BJ (cell line): ENCODE results near the gene CAMK1. TPM values are rescaled to one million over a fixed set of nuclear protein-coding genes. Genes with fewer than 3 reads are reported as not detected.

Experiments
- CTCF ChIA-PET: fragments of 350-600 bp; formaldehyde crosslinking; extraction: SDS; loops from one replicate; lab custom pipeline; 2021; ENCODE audit warnings: antibody characterized with exemption, inconsistent platforms; lab: Yijun Ruan, JAX
- POLR2A ChIA-PET: fragments of 300-600 bp; sonication (Branson Sonifier 250); formaldehyde crosslinking; extraction: SDS; loops from one replicate; lab custom pipeline; 2021; ENCODE audit warnings: antibody characterized with exemption; lab: Charles Lee
- DNase-seq: peaks from one replicate; pipeline ENCODE4 v3.0.0-alpha.2; 2011; ENCODE audit warnings: low read depth
- H3K27me3 ChIP-seq: 2 replicates; pipeline ENCODE4 v1.6.0; 2011; ENCODE audit warnings: low read length; ENCODE audit not compliant: control insufficient read depth, insufficient read depth
- H3K36me3 ChIP-seq: 2 replicates; pipeline ENCODE4 v1.5.1; 2011; ENCODE audit warnings: low read length; ENCODE audit not compliant: control insufficient read depth, insufficient read depth
- H3K4me3 ChIP-seq: 2 replicates; pipeline ENCODE4 v1.5.1; 2011; ENCODE audit warnings: low read depth, mild to moderate bottlenecking, control low read depth, low read length
- polyA plus RNA-seq: library from polyadenylated mRNA; depleted of rRNA; stranded (reverse); fragments of >200 nt; gene quantifications from 2 replicates; pipeline ENCODE4 v1.2.3, GENCODE V29; 2011
- TF ChIP-seq, protein P1 (sequence below): IDR thresholded peaks from 2 replicates; pipeline ENCODE4 v1.5.1; 2011; ENCODE audit warnings: low read depth, mild to moderate bottlenecking, control low read depth, inconsistent platforms, low read length, moderate library complexity; ENCODE audit not compliant: insufficient read depth

Gene CAMK1
- polyA plus RNA-seq, 1 experiment: 32.6 TPM

DNA sequence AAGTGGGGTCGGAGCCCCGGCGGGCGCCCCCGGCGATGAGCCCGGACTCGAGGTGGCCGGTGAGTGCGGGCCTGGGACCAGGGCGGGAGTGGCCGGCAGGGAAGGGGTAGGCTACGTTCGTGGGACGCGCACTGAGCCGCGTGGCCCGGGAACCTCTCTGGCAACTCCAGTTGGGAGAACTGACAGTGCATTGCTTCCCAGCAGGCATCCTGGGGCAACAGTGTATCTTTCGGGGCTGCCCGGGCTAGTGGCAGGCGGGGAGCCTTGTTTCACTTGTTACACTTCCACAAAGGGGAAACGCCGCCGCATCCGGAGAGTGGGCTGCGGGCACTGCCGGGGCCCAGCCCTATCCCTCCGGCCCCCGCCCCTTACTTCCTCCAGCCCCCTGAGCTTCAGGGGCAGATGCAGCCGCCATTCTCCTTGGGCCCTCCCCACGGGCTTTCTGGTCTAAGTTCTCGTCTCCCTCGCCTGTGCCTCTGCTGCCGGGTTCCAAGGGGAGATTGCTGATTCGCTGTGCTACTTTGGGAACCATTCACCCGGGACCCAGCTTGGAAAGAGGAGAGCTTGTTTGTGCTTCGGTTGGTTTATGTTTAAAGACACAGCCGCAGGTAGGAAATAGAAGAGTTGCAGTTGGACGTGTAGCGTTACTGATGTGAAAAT is 37.5 kb downstream of the CAMK1 start:
- POLR2A ChIA-PET: interaction anchor here (0.7 kb wide), 1 partner anchor 22 kb away, joined by 3 read pairs; no protein-coding TSS in a partner anchor
- peaks cover 14% of the 10 kb centered on the region for H3K36me3 ChIP-seq
- no peak for DNase-seq
- peak overlapping the region; percentile 93 for H3K4me3 ChIP-seq
- CTCF ChIA-PET: interaction anchor here (0.6 to 4.5 kb wide), 4 partner anchors 17 to 379 kb away, joined by 3 to 22 read pairs (median 3); partner anchors contain the start of gene OGG1
- H3K27me3 ChIP-seq: no peaks in the 10 kb centered on the region
- TF ChIP-seq, protein P1, sequence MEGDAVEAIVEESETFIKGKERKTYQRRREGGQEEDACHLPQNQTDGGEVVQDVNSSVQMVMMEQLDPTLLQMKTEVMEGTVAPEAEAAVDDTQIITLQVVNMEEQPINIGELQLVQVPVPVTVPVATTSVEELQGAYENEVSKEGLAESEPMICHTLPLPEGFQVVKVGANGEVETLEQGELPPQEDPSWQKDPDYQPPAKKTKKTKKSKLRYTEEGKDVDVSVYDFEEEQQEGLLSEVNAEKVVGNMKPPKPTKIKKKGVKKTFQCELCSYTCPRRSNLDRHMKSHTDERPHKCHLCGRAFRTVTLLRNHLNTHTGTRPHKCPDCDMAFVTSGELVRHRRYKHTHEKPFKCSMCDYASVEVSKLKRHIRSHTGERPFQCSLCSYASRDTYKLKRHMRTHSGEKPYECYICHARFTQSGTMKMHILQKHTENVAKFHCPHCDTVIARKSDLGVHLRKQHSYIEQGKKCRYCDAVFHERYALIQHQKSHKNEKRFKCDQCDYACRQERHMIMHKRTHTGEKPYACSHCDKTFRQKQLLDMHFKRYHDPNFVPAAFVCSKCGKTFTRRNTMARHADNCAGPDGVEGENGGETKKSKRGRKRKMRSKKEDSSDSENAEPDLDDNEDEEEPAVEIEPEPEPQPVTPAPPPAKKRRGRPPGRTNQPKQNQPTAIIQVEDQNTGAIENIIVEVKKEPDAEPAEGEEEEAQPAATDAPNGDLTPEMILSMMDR: no peak

DNA sequence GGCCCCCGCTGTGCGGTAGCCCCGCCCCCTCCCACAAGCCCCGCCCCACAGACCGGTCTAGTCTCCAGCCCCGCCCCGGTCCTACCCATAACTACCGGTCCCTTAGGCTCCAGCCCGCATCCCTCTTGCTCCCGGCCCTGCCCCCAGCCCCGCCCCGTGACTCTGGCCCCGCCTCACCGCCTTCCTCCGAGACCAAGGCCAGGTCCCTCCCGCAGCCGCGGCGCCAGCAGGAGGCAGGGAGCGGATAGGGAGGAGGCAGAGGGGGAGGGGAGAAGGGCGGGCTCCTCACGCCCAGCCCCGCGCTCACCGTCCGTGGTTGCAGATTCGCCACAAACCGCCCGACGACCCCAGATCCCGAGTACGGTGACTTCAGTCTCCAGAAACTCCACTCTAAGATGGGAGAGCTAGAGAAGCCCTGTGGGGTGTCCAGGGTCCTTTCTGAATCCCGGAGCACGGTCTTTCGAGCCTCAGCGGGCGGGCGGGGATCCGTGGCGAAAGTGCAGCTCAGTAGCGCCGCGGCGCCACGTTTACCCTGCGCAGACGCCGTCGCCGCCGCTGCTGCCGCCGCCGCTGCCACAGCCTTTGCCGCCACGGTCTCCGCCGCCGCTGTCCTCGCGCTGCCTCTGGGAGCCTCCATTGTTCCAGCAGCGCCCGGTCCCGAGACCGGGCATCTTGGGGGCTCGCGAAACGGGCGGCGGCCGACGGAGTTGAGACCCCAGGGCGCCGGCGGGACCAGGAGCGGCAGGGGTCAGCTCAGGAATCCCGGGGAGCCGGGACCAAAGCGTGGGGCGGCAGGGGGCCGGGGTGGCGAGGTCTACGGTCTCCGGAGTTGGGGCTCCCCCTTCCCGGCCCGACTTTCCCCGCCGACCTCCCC is 38.3 kb downstream of the CAMK1 start, which contains the start of gene BRPF1:
Gene BRPF1 (plus strand): TSS at position 530 of the 874 bp plus-strand sequence. CDS start 2,406 bp downstream, outside the sequence.
- peaks cover 11% of the 10 kb centered on the region for H3K36me3 ChIP-seq
- no peaks in the 10 kb centered on the region for H3K27me3 ChIP-seq
- DNase-seq: peak; percentile 94
- ChIA-PET POLR2A (interaction anchor here (0.9 kb wide), 1 partner anchor 73 kb away, joined by 3 read pairs; no protein-coding TSS in a partner anchor), CTCF (interaction anchor here (0.6 to 4.5 kb wide), 2 partner anchors 16 to 227 kb away, joined by 3 to 22 read pairs; no protein-coding TSS in a partner anchor)
- peak within 1 kb of the TSS; percentile 93 for H3K4me3 ChIP-seq
- TF ChIP-seq, protein P1: peak; percentile 39; the same call in 1 of the 2 replicates

DNA sequence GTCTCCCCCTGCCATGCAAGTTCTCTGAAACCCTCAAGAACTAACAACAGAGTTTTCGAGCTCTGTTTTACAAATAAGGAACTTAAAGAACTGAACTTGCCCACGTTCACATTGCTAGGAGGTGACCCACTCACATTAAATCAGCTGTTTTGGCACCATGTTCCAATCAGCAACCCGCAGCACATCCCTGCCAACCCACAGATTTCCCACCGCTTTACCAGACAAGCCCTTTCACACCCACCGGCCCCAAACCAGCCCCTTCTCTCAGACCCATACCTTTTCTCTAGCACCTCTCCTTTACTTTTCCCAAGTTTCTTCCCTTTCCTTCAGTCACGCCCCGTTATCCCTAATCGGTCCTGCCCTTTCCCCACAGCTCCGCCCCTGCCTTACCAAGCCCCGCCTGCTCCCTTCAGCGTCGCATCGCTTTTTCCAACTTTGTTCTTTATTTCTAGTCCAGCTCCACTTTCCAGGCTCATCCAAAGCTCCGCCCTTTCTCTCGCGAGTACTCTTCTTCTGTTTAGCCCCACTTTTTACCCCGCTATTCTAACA is 39.0 kb downstream of the CAMK1 start:
- CTCF ChIA-PET: interaction anchor here (1.0 to 4.5 kb wide), 2 partner anchors 12 to 15 kb away, joined by 3 to 22 read pairs; no protein-coding TSS in a partner anchor
- DNase-seq: no peak
- TF ChIP-seq, protein P1: no peak
- Histone ChIP-seq H3K36me3 (peaks cover 8% of the 10 kb centered on the region), H3K27me3 (no peaks in the 10 kb centered on the region), H3K4me3 (peak overlapping the region; percentile 46)
- POLR2A ChIA-PET: interaction anchor here (0.9 kb wide), 1 partner anchor 74 kb away, joined by 3 read pairs; no protein-coding TSS in a partner anchor

DNA sequence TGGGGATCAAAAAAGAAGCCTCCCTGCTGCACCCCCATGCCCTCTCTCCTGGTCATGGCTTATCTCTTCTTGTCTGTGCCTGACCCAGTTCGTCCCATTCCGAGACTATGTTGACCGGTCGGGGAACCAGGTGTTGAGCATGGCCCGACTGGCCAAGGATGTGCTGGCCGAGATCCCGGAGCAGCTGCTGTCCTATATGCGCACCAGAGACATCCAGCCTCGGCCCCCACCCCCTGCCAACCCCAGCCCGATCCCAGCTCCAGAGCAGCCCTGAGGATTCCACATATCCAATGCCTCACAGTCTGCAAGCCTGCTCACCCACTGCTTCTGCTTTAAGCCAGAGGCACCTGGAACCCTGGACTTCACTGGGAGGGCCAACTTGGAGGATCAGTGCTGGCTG is 40.3 kb downstream of the CAMK1 start:
- DNase-seq: no peak
- ChIA-PET POLR2A (no interaction called here), CTCF (interaction anchor here (1.0 to 4.5 kb wide), 2 partner anchors 11 to 14 kb away, joined by 3 to 22 read pairs; no protein-coding TSS in a partner anchor)
- TF ChIP-seq, protein P1: no peak
- Histone ChIP-seq H3K27me3 (no peaks in the 10 kb centered on the region), H3K4me3 (no peak overlapping the region), H3K36me3 (peaks cover 3% of the 10 kb centered on the region; the same call in 1 of the 2 replicates)
